ENCODE results near the gene HGFAC.

The HGFAC gene

GRCh38 chr4:3487861-3488260 is 46.1 kb downstream of the HGFAC start:
- no peak overlapping the region for H3K4me3 ChIP-seq (ENCODE audit: low read depth, low read length)
- no peak for DNase-seq (ENCODE audit: low read depth, low spot score)
- ChIA-PET POLR2A (no interaction called here), CTCF (no interaction called here)
- TF ChIP-seq, protein P1, sequence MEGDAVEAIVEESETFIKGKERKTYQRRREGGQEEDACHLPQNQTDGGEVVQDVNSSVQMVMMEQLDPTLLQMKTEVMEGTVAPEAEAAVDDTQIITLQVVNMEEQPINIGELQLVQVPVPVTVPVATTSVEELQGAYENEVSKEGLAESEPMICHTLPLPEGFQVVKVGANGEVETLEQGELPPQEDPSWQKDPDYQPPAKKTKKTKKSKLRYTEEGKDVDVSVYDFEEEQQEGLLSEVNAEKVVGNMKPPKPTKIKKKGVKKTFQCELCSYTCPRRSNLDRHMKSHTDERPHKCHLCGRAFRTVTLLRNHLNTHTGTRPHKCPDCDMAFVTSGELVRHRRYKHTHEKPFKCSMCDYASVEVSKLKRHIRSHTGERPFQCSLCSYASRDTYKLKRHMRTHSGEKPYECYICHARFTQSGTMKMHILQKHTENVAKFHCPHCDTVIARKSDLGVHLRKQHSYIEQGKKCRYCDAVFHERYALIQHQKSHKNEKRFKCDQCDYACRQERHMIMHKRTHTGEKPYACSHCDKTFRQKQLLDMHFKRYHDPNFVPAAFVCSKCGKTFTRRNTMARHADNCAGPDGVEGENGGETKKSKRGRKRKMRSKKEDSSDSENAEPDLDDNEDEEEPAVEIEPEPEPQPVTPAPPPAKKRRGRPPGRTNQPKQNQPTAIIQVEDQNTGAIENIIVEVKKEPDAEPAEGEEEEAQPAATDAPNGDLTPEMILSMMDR (IDR thresholded peaks at IDR 0.05; ENCODE audit: insufficient read depth, low read length, missing control alignments) = no peak

GRCh38 chr4:3488820-3489219 is 47.1 kb downstream of the HGFAC start:
- no peak overlapping the region for H3K4me3 ChIP-seq (ENCODE audit: low read depth, low read length)
- TF ChIP-seq, protein P1 (IDR thresholded peaks at IDR 0.05; ENCODE audit: insufficient read depth, low read length, missing control alignments) = no peak
- POLR2A ChIA-PET = no interaction called here
- no peak for DNase-seq (ENCODE audit: low read depth, low spot score)
- CTCF ChIA-PET = interaction anchor here (1.4 kb wide), 1 partner anchor 8 kb away, joined by 7 read pairs; no protein-coding TSS in a partner anchor

GRCh38 chr4:3489451-3489962 is 47.7 kb downstream of the HGFAC start:
- TF ChIP-seq, protein P1 (IDR thresholded peaks at IDR 0.05; ENCODE audit: insufficient read depth, low read length, missing control alignments) = no peak
- H3K4me3 ChIP-seq (ENCODE audit: low read depth, low read length) = no peak overlapping the region
- ChIA-PET POLR2A (no interaction called here), CTCF (interaction anchor here (1.4 kb wide), 1 partner anchor 9 kb away, joined by 7 read pairs; no protein-coding TSS in a partner anchor)
- DNase-seq (ENCODE audit: low read depth, low spot score) = no peak

GRCh38 chr4:3491681-3492405 is 50.1 kb downstream of the HGFAC start:
- ChIA-PET POLR2A (no interaction called here), CTCF (interaction anchor here (1.2 to 2.1 kb wide), 2 partner anchors 11 to 145 kb away, joined by 4 to 27 read pairs; no protein-coding TSS in a partner anchor)
- TF ChIP-seq, protein P1 (IDR thresholded peaks at IDR 0.05; ENCODE audit: insufficient read depth, low read length, missing control alignments) = no peak
- no peak overlapping the region for H3K4me3 ChIP-seq (ENCODE audit: low read depth, low read length)
- peak; percentile 7 for DNase-seq (ENCODE audit: low read depth, low spot score)

GRCh38 chr4:3492741-3493719 is 51.3 kb downstream of the HGFAC start:
- TF ChIP-seq, protein P1 (IDR thresholded peaks at IDR 0.05; ENCODE audit: insufficient read depth, low read length, missing control alignments) = no peak

More at GRCh38 chr4:3492741-3493719, 51.3 kb downstream of the HGFAC start:
- no peak for DNase-seq (ENCODE audit: low read depth, low spot score)
- CTCF ChIA-PET = interaction anchor here (1.2 to 2.1 kb wide), 3 partner anchors 12 to 146 kb away, joined by 4 to 27 read pairs (median 17); no protein-coding TSS in a partner anchor
- H3K4me3 ChIP-seq (ENCODE audit: low read depth, low read length) = no peak overlapping the region
- POLR2A ChIA-PET = no interaction called here

Measured in AG04449 (cell line).